ENCODE data around the gene RBBP8.
"Not testable (repeated sequence)": the region's sequence is repeated elsewhere in the genome, so short reads cannot be mapped to it uniquely, and the experiment has no call there.

Gene RBBP8

DNA sequence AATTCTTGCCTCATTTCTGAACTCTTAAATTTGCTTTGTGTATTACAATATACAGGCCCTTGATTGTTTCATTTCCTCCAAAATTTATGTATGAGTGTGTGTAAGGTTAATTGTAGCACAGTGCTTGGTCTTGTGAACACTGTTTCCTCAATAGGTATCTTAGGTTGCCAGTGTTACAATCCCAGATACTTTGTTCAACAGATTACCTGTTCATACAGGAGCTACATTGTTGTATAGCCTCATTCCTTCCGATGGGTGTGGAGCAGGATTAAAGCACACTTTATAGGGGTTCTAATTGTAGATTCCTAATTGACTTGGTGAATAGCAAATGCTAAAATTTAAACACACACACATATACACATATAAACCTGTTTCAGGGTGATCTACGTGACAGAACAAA is 10.7 kb downstream of the RBBP8 start:
- DNase-seq (ENCODE audit: low read depth, low spot score) = no peak

DNA sequence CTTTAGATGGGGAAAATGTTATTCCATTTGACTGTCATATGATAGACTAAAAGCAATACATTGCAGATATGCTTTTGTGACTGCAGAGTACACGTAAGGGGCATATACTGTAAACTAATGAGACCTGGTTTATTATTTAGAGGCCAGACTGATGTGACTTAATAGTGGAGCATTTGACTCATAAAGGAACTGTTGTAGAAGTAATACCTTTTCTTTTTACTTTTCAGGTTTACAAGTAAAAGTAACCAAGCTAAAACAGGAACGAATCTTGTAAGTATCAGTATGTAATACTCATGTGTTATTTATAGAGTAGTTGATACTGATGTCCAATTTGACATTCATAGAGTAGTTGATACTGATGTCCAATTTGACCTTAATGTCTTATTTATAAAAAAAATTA is 13.1 kb downstream of the RBBP8 start:
- no peak for DNase-seq (ENCODE audit: low read depth, low spot score)

DNA sequence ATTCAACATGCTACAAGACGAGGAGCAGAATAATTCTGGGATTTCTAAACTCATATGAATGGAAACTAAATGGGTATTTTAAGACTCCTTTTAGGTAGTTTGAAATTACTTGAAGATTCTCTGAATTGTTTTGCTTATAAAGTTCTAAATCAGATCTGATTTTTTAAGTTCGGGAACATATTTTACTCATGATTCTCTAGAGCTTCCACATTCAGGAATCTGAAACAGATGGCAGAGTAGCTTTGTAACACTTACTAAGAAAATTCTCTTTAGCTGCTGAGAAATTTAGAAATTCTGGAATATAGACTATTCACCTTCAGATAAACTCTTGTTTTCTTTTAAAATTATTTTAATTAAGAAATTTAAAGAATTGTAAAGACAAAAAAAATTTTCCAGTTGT is 13.7 kb downstream of the RBBP8 start:
- DNase-seq (ENCODE audit: low read depth, low spot score) = no peak

DNA sequence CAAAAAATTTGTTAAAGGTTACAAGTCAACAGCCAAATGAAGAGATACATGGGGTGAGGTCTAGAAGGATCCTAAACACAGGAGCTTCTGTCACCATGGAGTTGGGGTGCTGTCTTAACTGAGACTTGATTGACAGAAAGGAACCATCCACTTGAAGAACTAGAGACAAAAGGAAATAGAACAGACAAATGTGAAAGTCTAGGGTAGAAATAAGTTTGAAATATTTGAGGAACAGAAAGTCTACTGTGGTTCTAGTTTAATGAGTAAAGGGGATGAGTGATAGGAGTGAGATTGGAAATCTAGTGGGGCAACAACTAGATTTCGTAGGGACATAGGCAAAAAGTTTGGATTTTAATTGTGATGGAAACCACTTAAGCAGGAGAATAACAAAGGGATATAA is 18.7 kb downstream of the RBBP8 start:
- DNase-seq (ENCODE audit: low read depth, low spot score) = no peak

DNA sequence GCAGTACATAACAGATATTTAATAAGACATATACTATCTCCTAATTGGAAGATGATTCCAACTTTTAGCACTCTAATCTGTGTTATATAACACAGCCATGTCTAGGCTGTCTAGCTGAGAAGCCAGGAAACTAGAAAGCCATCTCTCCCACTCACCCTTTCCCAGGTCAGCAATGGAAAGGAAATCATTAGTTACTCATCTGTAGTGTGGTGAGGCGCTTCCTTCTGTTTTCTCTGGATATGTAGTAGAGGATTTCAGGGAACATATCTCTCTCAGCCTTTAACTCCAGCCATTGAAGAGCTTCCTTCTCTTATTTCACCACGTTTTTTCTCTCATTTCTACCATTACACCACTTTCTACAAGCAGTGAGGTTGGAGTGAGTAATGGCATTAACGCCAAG is 19.4 kb downstream of the RBBP8 start:
- no peak for DNase-seq (ENCODE audit: low read depth, low spot score)

DNA sequence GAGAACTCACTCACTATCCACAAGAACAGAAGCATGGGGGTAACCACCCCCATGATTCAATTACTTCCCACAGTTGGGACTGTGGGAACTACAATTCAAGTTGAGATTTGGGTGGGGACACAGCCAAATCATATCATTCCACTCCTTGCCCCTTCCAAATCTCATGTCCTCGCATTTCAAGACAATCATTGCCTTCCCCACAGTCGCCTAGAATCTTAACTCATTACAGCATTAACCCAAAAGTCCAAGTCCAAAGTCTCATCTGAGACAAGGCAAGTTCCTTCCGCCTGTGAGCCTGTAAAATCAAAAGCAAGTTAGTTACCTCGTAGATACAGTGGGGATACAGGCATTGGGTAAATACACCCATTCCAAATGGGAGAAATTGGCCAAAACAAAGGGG is 20.9 kb downstream of the RBBP8 start:
- not testable (repeated sequence) for DNase-seq (ENCODE audit: low read depth, low spot score)

DNA sequence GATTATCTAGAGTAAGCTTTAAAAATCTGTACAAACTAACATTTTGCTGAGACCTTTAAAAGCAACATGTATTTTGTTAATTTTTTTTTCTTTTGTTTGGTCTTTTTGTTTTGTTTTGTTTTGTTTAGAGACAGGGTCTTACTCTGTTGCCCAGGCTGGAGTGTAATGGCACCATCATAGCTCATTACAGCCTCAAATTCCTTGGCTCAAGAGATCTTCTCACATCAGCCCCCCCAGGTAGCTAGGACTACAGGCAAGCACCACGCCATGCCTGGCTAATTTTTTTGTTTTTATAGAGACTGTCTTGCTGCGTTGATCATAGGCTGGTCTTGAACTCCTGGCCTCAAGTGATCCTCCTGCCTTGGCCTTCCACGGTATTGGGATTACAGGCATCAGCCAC is 23.1 kb downstream of the RBBP8 start:
- no peak for DNase-seq (ENCODE audit: low read depth, low spot score)

DNA sequence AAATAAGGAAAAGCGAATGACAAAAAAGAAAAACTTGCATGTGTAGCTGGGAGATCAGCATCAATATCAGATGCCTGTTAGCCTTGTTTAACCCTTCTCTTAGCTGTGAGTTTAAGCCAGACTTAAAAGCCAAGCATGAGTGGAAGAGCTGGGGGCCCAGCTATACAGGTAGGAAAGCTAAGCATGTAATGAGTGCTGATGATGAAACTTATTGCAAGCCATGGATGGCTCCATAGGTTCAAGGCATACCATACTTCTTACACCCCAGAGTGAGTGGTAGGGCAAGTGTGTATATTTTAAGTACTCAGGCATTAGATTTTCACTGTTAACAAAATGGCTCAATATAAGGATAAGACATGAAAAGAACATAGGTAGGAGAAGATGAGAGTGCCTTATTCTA is 28.0 kb downstream of the RBBP8 start:
- no peak for DNase-seq (ENCODE audit: low read depth, low spot score)

DNA sequence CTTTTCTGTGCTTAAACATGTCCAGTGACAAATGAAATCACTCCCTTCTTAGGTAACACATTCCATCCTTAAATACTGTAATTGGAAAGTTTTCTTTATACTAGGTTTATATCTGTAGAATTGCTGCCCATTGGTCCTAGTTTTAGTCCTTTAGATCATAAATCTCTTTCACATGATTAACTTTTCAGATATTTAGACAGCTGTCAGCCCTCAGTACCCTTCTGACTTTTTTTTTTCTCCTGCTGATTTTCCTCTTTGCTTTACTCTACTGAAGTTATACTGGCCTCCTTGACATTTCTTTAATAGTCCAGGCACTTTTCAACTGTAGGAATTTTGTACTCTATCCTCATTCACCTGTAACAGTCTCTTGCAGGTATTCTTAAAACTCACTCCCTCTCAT is 28.9 kb downstream of the RBBP8 start:
- no peak for DNase-seq (ENCODE audit: low read depth, low spot score)

DNA sequence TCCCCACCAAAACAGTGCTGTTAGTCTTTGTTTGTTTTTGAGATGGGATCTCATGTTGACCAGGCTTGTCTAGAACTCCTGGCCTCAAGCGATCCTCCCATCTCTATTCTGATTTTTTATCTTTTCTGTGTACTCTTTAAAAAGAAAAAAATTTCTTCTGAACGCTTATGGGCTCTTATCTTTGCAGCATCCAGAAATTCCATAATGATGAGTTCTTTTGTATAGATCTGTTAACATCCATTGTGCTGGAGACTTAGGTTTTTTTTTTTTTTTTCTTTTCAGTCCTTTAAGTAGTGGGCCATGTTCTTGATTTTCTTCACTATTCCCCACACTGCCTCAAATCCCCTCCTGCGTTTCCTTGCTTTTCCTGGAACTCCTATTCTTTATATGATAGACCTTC is 31.0 kb downstream of the RBBP8 start:
- DNase-seq (ENCODE audit: low read depth, low spot score) = no peak

DNA sequence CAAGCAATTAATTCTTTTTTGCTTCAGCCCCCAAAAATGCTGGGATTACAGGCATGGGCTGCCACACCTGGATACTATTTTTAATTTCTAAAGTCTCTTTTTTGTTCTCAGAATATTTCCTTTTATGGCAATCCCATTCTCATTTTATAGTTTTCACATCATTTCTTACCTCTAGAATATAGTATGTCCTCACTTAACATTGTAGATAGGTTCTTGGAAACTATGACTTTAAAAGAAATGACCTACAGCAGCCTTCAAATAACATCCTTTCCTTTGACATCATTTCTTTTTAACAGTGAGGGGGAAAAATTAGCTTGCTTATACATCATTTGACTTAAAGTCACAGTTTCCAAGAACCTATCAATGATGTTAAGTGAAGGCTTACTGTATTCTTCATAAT is 31.6 kb downstream of the RBBP8 start:
- DNase-seq (ENCODE audit: low read depth, low spot score) = no peak

DNA sequence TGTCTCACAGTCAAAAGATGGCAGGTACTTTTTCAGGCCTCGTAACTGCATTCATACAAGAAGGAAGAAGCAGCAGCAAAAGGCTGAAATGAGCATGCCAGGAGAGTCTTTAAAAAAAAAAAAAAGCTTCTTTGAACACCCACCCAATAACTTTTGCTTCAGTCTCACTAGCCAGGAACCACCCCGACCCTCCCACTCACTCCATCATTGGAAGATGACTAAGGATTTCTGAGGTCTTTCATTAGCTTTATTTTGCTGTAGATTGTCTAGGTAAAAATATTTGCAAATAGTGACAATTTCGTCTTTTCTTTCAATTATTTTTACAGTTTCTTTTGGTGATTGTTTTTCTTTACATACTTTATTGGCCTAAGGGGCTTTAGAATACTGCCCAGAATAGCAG is 37.9 kb downstream of the RBBP8 start:
- DNase-seq (ENCODE audit: low read depth, low spot score) = no peak

DNA sequence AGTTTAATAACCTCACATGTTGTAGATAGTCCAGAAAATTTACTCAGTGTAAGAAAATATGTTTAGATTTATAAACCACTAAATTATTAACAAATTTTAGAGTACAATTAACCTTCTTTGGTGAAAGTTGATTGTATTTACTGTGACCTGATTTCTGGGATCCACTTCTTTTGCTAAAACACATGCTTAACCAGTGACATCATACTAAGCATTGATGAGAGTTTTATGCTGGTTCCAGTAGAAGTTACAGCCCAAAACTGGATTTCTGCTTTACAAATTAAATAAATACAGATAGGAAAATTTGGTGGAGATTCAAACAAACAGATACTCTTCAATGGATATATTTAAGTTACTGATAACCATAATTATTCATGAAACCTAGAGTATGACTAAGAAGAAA is 40.9 kb downstream of the RBBP8 start:
- no peak for DNase-seq (ENCODE audit: low read depth, low spot score)

DNA sequence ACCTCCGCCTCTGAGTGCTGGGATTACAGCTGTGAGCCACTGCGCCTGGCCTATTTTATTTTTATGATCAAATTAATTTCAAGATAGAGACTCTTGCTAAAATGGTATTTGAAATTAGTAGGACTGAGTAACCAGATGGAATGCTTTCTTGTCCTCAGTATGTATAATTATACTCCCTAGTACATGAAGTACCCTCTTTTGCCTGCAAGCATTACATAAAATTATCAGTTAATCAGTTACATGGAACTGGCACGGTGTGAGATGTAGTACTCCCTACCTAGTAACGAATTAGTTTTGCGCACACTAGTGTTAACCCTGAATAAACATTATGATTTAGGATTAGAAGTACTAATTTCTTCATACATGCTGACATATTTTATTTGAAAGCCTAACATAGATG is 41.6 kb downstream of the RBBP8 start:
- DNase-seq (ENCODE audit: low read depth, low spot score) = no peak

DNA sequence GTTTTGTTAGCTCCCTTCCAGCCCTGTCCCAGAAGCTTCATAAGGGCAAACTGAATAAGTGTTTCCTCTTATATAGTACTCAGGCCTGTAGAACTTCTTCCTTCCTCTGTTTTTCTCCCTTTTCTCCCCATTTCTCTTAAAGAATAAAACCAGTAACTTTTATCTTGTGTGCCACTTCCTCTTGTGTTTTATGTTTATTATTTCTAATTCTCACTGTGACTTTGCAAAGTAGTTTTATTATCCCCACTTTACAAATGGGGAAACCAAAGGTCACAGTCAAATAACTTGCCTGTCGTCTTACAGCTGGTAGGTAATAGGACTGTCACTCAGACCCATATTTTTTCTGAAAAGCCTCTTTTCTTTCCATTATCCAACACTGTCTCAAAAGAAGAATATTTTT is 42.4 kb downstream of the RBBP8 start:
- DNase-seq (ENCODE audit: low read depth, low spot score) = no peak

DNA sequence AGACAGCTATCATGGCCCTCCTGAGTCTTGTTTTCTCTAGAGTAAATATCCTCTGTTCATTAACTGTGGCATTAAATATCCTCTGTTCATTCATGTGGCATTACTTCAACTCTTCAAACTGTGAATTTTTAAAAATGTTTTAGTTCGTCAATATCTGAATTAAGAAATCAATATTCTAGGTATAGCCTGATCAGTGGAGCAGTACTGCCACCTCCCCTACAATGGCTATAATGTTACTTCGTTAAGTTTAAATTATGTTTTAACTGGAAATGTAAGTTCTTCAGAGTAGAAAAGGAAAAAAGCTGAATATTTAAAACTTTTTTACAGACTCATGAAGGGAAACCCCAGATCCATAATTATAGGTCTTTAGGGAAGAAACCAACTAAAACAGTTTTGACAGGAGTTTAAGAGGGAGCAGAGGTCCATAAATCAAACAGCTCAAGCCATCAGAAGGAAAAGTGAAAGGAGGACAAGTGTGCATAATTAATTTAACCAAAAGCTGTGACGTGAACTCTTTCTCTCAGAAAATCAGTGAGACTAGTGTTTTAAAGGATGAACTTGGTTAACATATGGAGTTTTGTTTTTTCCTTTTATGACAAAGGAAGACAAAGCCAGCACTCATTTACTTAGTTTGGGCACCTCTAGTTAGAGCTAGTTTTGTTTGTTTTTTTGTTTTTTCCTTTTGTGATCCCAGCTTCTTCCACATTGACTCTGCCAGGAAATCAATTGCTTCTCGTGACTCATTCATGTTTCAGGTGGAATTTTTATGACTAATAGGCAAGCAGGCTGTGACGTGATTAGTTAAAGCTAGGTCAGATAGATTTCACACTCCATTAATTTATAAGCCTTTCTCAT is 44.9 kb downstream of the RBBP8 start:
- no peak for DNase-seq (ENCODE audit: low read depth, low spot score)

DNA sequence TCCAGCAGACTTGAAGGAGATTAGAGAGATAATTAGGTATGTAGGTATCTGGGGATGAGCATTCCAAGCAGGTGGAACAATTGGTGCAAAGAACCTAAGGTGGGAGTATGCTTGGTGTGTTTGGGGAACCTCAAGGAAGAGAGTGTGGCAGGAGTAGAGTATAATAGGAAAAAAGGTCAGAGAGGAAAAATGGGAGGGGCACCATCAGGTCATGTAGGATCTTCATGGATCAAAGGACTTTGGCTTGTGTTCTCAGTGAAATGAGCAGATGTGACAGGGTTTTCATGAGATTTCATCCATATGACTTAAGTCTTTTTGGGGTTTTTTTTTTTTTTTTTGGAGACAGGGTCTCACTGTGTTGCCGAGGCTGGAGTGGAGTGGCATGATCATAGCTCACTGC is 47.3 kb downstream of the RBBP8 start:
- DNase-seq (ENCODE audit: low read depth, low spot score) = no peak

DNA sequence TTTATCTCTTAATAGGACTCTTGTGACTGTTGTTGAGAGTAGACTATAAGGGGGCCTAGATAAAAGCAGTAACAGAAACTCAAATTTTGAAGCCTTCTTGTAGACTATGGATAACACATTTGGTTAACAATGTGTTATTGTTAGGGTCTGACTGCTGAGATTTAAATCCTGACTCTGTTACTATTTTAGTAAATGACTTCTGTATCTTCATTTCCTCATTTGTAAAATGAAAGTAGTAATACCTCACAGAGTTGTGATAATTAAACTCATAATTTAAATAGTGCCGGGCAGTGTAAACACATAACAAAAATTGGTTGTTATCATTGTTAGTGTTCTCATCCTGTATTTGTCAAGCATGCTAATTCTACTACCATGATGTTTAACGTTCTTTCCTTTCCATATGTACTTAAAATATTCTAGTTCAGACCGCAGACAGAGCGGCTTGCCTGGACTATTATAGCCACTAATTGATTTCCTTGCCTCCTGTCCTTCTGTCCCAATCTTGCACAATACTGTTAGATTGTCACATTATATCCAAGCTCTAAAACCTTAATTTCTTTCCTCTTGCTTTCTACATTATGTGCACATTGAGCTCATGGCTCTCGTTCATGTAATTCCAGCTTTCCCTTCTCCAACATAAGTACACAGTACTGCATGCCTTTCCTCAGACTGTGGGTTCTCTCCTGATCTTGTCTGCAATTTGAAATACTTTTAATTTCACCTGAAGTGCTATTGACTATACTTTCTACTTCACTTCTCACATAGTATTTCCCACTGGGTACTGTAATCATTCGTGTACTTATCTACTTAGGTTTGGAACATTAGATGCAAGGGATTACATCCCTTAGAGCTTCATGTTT is 48.4 kb downstream of the RBBP8 start:
- DNase-seq (ENCODE audit: low read depth, low spot score) = no peak

DNA sequence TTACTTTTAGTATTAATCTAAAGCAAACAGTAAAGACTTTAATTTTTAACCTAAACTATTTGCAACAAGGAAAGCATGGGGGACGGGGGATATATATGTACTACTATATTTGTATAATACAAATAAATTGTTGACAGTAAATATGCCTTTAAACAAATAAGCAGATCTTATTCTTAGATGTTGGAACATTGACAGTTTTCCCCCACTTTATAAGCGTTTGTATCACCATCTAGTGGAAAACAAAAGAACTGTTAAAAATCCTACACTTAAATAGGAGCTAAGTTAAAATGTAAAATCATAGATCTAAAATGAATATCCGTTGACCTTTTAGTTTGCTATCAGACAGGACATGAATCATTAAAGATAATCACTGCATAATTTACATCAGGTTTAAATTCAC is 50.0 kb downstream of the RBBP8 start:
- no peak for DNase-seq (ENCODE audit: low read depth, low spot score)

DNA sequence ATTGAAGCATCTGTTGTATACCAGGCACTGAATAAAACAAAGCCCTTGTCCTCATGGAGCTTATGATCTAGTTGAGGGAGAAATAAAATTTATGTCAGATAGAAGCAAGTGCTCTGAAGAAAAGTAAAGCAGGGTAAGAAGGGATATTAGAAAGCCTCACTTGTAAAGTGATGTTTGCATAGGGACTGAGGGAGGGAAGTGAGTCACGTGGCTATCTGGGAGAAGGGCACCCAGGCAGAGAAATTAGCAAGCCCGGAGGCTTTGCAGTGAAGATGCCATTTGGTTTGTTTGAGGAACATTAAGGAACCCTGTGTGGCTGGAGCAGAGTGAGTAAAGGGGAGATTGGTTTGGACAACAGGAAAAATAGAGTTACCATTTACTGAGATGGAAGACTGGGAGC is 52.1 kb downstream of the RBBP8 start:
- DNase-seq (ENCODE audit: low read depth, low spot score) = no peak

DNA sequence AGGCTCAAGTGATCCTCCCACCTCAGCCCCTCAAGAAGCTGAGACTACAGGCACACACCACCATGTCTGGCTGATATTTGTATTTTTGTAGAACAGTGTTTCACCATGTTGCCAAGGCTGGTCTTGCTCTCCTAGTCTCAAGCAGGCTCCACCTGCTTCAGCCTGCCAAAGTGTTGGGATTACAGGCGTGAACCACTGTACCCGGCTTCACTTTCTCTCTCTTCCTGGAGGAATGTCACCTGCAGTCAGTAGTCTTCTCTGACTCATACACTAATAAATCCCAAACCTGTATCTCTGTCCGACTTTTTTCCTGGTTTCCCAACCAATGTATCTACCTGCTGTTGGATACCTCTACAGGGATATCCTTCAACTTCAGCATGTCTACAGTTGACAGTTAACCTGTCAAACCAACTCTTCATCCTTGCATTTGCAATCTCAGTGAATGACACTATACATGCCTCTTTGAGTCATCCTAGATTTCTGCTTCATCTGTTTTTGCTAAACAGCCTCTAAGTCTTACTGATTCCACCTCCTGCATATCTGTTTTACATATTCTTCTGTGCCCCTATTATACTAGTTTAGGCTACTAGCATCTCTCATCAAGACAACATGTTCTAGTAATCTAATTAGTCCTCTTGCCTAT is 54.5 kb downstream of the RBBP8 start:
- no peak for DNase-seq (ENCODE audit: low read depth, low spot score)

DNA sequence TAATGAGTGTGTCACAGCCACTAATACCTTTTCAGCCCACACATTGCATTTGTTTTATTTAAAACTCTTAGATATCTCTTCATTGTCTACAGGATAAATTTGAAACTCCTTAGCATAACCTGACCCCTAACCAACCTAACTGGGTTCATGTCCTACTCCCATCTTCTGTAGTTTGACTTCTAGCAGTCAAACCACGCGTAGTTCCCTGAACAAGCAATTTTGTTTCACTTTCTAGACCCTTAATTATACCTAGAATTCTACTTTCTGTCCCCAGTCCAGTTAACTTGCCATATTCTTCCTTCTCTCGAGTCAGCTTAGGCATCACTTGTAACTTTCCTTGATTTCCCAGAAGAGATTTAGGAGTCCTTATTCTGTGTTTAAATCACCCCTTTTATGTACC is 55.1 kb downstream of the RBBP8 start:
- DNase-seq (ENCODE audit: low read depth, low spot score) = no peak

DNA sequence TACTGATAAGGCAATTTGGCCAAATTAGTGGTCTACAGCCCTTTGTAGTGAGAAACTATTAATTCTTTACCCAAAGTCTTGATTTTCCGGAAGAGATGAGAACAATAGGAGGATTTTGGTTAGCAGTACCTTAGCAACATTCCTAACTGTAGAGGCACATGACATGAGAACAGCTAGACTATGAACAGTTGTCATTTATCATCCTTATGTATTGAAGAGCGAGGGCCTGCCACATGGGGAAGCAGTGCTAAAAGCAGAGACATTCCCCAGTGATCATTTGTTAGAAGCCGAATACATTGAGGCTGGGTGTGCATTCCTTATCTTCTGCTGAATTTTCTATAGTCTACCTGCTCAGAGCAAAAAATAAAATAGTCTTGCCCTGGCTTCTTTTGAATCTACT is 65.2 kb downstream of the RBBP8 start:
- no peak for DNase-seq (ENCODE audit: low read depth, low spot score)
